K562 (cell line): Measurements from ENCODE around the gene MMP21. TPM values are rescaled to one million over a fixed set of nuclear protein-coding genes. Genes with fewer than 3 reads are reported as not detected.

Source experiments
- ATAC-seq: fragments of 200-7000 bp; cut with Tn5 transposase; 3 replicates; pipeline ENCODE4 v1.9.1; 2020; ENCODE audit warnings: moderate library complexity
- BruUV-seq: library from RNA; stranded (reverse); fragments of 400-500 nt; replicated peaks from 2 replicates; lab custom pipeline; 2021; lab: Mats Ljungman, UMichigan
- CTCF ChIA-PET: fragments of 300-600 bp; formaldehyde crosslinking; extraction: SDS; loops from one replicate; lab custom pipeline; 2021; ENCODE audit warnings: low intra/inter-chr PET ratio; lab: Yijun Ruan, JAX
- POLR2A ChIA-PET: fragments of 300-600, 350-650 bp; sonication (Branson Sonifier 250); formaldehyde crosslinking; extraction: SDS; loops from one replicate; lab custom pipeline; 2021; ENCODE audit warnings: antibody characterized with exemption, inconsistent platforms; lab: Yijun Ruan, JAX
- DNase-seq, 4 experiments: peaks; one replicate each; pipeline versions ENCODE4 v3.0.0 to v3.0.0-alpha.2; 2011 to 2018; ENCODE audit warnings: low spot score in 3 of 4, mixed read lengths in 3 of 4; ENCODE audit errors: extremely low read depth in 1 of 4
- FAIRE-seq: peaks from 2 replicates; lab custom pipeline; 2011; peaks lifted over from hg19 to GRCh38; lab: Jason Lieb, UNC
- H2AFZ ChIP-seq: 2 replicates; pipeline ENCODE4 v1.6.0; 2011; ENCODE audit warnings: low read depth, low read length, control low read depth, inconsistent platforms
- H3K27ac ChIP-seq: fragments of 200-600 bp; 3 replicates; pipeline ENCODE4 v1.8.0; 2011; ENCODE audit warnings: low read depth, mild to moderate bottlenecking, control low read depth, inconsistent platforms, low read length, moderate library complexity, mixed read lengths; ENCODE audit errors: extremely low read depth
- H3K27me3 ChIP-seq, 2 experiments: fragments of 300-600 bp in 1 of 2; 2 replicates in 1 of 2; 3 replicates in 1 of 2; pipeline versions ENCODE4 v1.6.0 to v1.8.0; 2011; ENCODE audit warnings: inconsistent platforms in 2 of 2, low read length in 2 of 2, mild to moderate bottlenecking in 1 of 2, mixed read lengths in 1 of 2, moderate library complexity in 1 of 2; ENCODE audit not compliant: control insufficient read depth in 2 of 2, insufficient read depth in 2 of 2
- H3K36me3 ChIP-seq: fragments of 300-600 bp; 3 replicates; pipeline ENCODE4 v1.8.0; 2011; ENCODE audit warnings: mild to moderate bottlenecking, low read length, inconsistent platforms; ENCODE audit not compliant: control insufficient read depth, insufficient read depth
- H3K4me1 ChIP-seq, 2 experiments: fragments of 200-600 bp in 1 of 2; replicated peaks in 1 of 2; 2 replicates in 1 of 2; 3 replicates in 1 of 2; pipeline versions ENCODE4 v1.5.1 to v1.8.0; 2011; ENCODE audit warnings: inconsistent platforms in 2 of 2, low read length in 2 of 2, mild to moderate bottlenecking in 1 of 2, mixed read lengths in 1 of 2, moderate library complexity in 1 of 2; ENCODE audit not compliant: control insufficient read depth in 2 of 2, insufficient read depth in 2 of 2
- H3K4me2 ChIP-seq: 2 replicates; pipeline ENCODE4 v1.6.1; 2011; ENCODE audit warnings: low read length, control low read depth, inconsistent platforms, mixed read lengths; ENCODE audit not compliant: insufficient read depth
- H3K4me3 ChIP-seq: fragments of 200-600 bp; sonication (generic), shearing (Covaris generic); 2 replicates; pipeline ENCODE4 v1.5.1; 2016; ENCODE audit warnings: control low read depth, inconsistent platforms
- H3K79me2 ChIP-seq: fragments of 200-600 bp; 3 replicates; pipeline ENCODE4 v1.8.0; 2011; ENCODE audit warnings: low read length, inconsistent platforms; ENCODE audit not compliant: control insufficient read depth, insufficient read depth
- H3K9ac ChIP-seq, 2 experiments: 2 replicates each; pipeline versions ENCODE4 v1.6.0 to v1.6.1; 2011; ENCODE audit warnings: low read depth in 2 of 2, low read length in 2 of 2, control low read depth in 1 of 2, inconsistent platforms in 1 of 2, mild to moderate bottlenecking in 1 of 2, mixed read lengths in 1 of 2; ENCODE audit not compliant: insufficient read depth in 1 of 2
- H3K9me1 ChIP-seq: one replicate; pipeline ENCODE4 v1.6.0; 2011; ENCODE audit warnings: inconsistent platforms, mild to moderate bottlenecking, low read length, moderate library complexity; ENCODE audit not compliant: control insufficient read depth, insufficient read depth
- H3K9me3 ChIP-seq: replicated peaks from 2 replicates; pipeline ENCODE4 v1.5.1; 2011; ENCODE audit warnings: low read depth, low read length, inconsistent platforms; ENCODE audit not compliant: control insufficient read depth, insufficient read depth
- H4K20me1 ChIP-seq: replicated peaks from 2 replicates; pipeline ENCODE4 v1.6.1; 2011; ENCODE audit warnings: low read length, inconsistent platforms, mixed read lengths; ENCODE audit not compliant: control insufficient read depth, insufficient read depth
- WGBS: fragments of 100-300 bp; shearing (Covaris generic); methylation state at CpG from one replicate; pipeline ENCODE4 v1.1.6; 2016; ENCODE audit warnings: low coverage, mixed read lengths; ENCODE audit not compliant: insufficient coverage; ENCODE audit errors: missing lambda C conversion rate; 5-methylcytosine and 5-hydroxymethylcytosine counted together
- in situ Hi-C: fragments of 300-500 bp; cut with MboI; formaldehyde crosslinking; loops from 4 replicates; pipeline ENCODE4 v1.15.0; 2018; ENCODE audit warnings: inconsistent platforms, mixed read lengths
- intact Hi-C: fragments of 100-400 bp; cut with micrococcal nuclease; formaldehyde crosslinking; loops from 2 replicates; pipeline ENCODE4 v1.14.2; 2022
- polyA plus RNA-seq, 8 experiments: library from polyadenylated mRNA; depleted of rRNA in 4 of 8; stranded (reverse) in 5 of 8; unstranded in 3 of 8; fragments of >200 nt; fragmentation: Nextera tagmentation in 2 of 8; fragmentation: Illumina TruSeq in 1 of 8; extraction: Ambion mirVana in 2 of 8; extraction: Trizol in 1 of 8; gene quantifications; 2 replicates each; pipeline versions ENCODE4 v1.2.1 to v1.2.3, GENCODE V29; 2011 to 2014; ENCODE audit warnings: inconsistent platforms in 1 of 8, missing spikeins in 1 of 8
- total RNA-seq, 7 experiments: library from RNA; depleted of rRNA in 6 of 7; stranded (reverse); fragments of >200 nt in 6 of 7; fragmentation: Illumina TruSeq in 2 of 7; extraction: Trizol in 2 of 7; gene quantifications; 2 replicates each; pipeline versions ENCODE4 v1.2.1 to v1.2.3, GENCODE V29; 2011 to 2021; ENCODE audit warnings: low replicate concordance in 1 of 7
- TF ChIP-seq, protein P1 (sequence below): fragments of 450-650 bp; formaldehyde crosslinking; conservative IDR thresholded peaks from 2 replicates; pipeline ENCODE4 v1.4.0; 2022; ENCODE audit warnings: mild to moderate bottlenecking, missing genetic modification characterization
- TF ChIP-seq, protein P2 (sequence below), 3 experiments: IDR thresholded peaks in 2 of 3; conservative IDR thresholded peaks in 1 of 3; 2 replicates each; pipeline ENCODE4 v1.5.1; 2011 to 2012; ENCODE audit warnings: low read length in 3 of 3, mild to moderate bottlenecking in 3 of 3, control low read depth in 2 of 3, improper control_type of control experiment in 1 of 3, inconsistent platforms in 1 of 3, low read depth in 1 of 3, mixed read lengths in 1 of 3, moderate library complexity in 1 of 3; ENCODE audit not compliant: insufficient read depth in 2 of 3

The MMP21 gene
- total and polyA plus RNA-seq, 9 of the 15 experiments (the other 6 are each of a cell fraction or from before 2014, with no cell fraction given) = not detected

- no peaks in the 10 kb centered on the region for H3K9me1 ChIP-seq
- BruUV-seq = no TSS peak
- H4K20me1 ChIP-seq = no peaks in the 10 kb centered on the region
- H3K27me3 ChIP-seq = no peaks in the 10 kb centered on the region
- POLR2A ChIA-PET = interaction anchor here (0.6 kb wide), 1 partner anchor 866 kb away, joined by 3 read pairs; no protein-coding TSS in a partner anchor
- H3K4me1 ChIP-seq = peaks cover 0 to 13% of the 10 kb centered on the region in 2 experiments; a peak in 2 of 5 replicates
- DNase-seq (no peak), ATAC-seq (peak; percentile 58), FAIRE-seq (no peak)
- H3K79me2 ChIP-seq = no peaks in the 10 kb centered on the region
- H3K9me3 ChIP-seq = no peaks in the 10 kb centered on the region
- H3K4me2 ChIP-seq = no peak overlapping the region
- H3K4me3 ChIP-seq = no peak overlapping the region
- H2AFZ ChIP-seq = no peak overlapping the region
- H3K9ac ChIP-seq = no peak overlapping the region
- no peak overlapping the region for H3K27ac ChIP-seq
- TF ChIP-seq, protein P1, sequence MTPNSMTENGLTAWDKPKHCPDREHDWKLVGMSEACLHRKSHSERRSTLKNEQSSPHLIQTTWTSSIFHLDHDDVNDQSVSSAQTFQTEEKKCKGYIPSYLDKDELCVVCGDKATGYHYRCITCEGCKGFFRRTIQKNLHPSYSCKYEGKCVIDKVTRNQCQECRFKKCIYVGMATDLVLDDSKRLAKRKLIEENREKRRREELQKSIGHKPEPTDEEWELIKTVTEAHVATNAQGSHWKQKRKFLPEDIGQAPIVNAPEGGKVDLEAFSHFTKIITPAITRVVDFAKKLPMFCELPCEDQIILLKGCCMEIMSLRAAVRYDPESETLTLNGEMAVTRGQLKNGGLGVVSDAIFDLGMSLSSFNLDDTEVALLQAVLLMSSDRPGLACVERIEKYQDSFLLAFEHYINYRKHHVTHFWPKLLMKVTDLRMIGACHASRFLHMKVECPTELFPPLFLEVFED (CRISPR knock-in tag) = no peak
- TF ChIP-seq, protein P2, sequence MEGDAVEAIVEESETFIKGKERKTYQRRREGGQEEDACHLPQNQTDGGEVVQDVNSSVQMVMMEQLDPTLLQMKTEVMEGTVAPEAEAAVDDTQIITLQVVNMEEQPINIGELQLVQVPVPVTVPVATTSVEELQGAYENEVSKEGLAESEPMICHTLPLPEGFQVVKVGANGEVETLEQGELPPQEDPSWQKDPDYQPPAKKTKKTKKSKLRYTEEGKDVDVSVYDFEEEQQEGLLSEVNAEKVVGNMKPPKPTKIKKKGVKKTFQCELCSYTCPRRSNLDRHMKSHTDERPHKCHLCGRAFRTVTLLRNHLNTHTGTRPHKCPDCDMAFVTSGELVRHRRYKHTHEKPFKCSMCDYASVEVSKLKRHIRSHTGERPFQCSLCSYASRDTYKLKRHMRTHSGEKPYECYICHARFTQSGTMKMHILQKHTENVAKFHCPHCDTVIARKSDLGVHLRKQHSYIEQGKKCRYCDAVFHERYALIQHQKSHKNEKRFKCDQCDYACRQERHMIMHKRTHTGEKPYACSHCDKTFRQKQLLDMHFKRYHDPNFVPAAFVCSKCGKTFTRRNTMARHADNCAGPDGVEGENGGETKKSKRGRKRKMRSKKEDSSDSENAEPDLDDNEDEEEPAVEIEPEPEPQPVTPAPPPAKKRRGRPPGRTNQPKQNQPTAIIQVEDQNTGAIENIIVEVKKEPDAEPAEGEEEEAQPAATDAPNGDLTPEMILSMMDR (IDR thresholded peaks at IDR 0.05 in 2 of 3, conservative IDR thresholded peaks at IDR 0.05 in 1 of 3; ENCODE audit: insufficient read depth in 2 of 3, low read depth in 1 of 3, low read length in 3 of 3) = 0 out of 6 replicates have a peak, but pooled peaks of 1 of the 3 experiments have one; percentile 9
- 53% methylated on average over 25 of the region's 28 CpGs for WGBS
- CTCF ChIA-PET = no interaction called here
- H3K36me3 ChIP-seq = no peaks in the 10 kb centered on the region
- intact Hi-C loops (no loop called here), in situ Hi-C loops (no loop called here)
Observed at GRCh38 chr10:125772112-125772863, 3.3 kb downstream of the MMP21 start.
